ENCODE data around the gene TPH2. TPM values are rescaled to one million over a fixed set of nuclear protein-coding genes. Genes with fewer than 3 reads are reported as not detected.

The TPH2 gene
- total and polyA plus RNA-seq, 3 donors from 2014 or later: 0.47 to 2.2 (median 1.8) TPM

GRCh38 chr12:72037006-72037795, 98.6 kb downstream of the TPH2 start:
- H3K27me3 ChIP-seq: no peaks in the 10 kb centered on the region
- DNase-seq: no peak
- intact Hi-C loops (cut with DNase I; ENCODE audit: low total_unique reads): no loop called here
- no peaks in the 10 kb centered on the region for H3K4me1 ChIP-seq
- no peaks in the 10 kb centered on the region for H3K9me3 ChIP-seq
- 86 to 87% methylated on average over 5 of the region's 5 CpGs for WGBS, 2 donors
- TF ChIP-seq POLR2A (IDR thresholded peaks at IDR 0.05): no peak
- TF ChIP-seq, protein P1, sequence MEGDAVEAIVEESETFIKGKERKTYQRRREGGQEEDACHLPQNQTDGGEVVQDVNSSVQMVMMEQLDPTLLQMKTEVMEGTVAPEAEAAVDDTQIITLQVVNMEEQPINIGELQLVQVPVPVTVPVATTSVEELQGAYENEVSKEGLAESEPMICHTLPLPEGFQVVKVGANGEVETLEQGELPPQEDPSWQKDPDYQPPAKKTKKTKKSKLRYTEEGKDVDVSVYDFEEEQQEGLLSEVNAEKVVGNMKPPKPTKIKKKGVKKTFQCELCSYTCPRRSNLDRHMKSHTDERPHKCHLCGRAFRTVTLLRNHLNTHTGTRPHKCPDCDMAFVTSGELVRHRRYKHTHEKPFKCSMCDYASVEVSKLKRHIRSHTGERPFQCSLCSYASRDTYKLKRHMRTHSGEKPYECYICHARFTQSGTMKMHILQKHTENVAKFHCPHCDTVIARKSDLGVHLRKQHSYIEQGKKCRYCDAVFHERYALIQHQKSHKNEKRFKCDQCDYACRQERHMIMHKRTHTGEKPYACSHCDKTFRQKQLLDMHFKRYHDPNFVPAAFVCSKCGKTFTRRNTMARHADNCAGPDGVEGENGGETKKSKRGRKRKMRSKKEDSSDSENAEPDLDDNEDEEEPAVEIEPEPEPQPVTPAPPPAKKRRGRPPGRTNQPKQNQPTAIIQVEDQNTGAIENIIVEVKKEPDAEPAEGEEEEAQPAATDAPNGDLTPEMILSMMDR (IDR thresholded peaks at IDR 0.05): no peak
- H3K4me3 ChIP-seq: no peak overlapping the region
- H3K36me3 ChIP-seq (ENCODE audit: low read depth, missing control alignments): no peaks in the 10 kb centered on the region
- H3K27ac ChIP-seq: no peak overlapping the region

DNA sequence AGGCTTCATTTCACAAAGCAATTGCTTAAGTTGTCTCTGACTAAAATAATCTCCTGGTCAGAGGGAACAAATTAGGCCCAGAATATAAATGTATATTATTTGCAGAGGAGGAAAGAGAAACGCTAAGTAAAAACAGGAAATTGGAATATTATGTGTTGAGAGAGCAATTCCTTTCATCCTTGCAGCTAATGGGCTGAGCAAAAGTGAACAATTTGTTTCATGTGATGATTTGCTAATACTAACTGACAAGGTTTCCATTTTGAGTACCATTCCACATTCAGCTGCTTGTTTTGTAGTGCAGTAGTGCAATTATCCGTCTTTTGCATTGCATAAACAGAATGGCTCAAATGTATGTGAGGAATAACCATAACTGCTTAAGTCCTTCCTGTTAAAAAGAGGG, 103.2 kb downstream of the TPH2 start:
- H3K4me3 ChIP-seq: no peak overlapping the region
- DNase-seq: no peak
- H3K4me1 ChIP-seq: no peaks in the 10 kb centered on the region
- TF ChIP-seq POLR2A (IDR thresholded peaks at IDR 0.05): no peak
- TF ChIP-seq, protein P1 (IDR thresholded peaks at IDR 0.05): no peak
- 55 to 83% methylated on average over 2 of the region's 2 CpGs for WGBS, 2 donors
- H3K27me3 ChIP-seq: no peaks in the 10 kb centered on the region
- intact Hi-C loops (cut with DNase I; ENCODE audit: low total_unique reads): no loop called here
- no peaks in the 10 kb centered on the region for H3K9me3 ChIP-seq
- no peak overlapping the region for H3K27ac ChIP-seq
- no peaks in the 10 kb centered on the region for H3K36me3 ChIP-seq (ENCODE audit: low read depth, missing control alignments)

DNA sequence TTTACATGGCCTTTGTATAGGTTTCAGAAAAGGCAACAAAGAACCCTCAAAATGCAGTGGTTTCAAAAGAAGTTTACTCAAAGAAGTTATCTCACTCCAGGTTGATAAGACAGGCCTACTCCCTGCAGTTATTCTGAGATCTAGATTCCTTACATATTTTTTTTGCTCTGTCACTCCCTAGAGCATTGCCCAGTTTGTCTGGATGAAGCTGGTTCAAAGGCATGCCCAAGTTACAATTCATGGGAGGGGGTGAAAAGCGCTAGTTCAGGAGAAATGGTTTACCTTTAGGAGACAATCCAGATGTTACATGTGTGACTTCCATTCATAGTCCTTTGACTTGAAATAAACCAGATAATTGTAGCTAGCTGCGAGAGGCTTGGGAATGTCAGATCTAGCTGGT, 115.0 kb downstream of the TPH2 start:
- Histone ChIP-seq H3K9me3 (no peaks in the 10 kb centered on the region), H3K4me1 (no peaks in the 10 kb centered on the region), H3K27ac (no peak overlapping the region), H3K36me3 (ENCODE audit: low read depth, missing control alignments) (no peaks in the 10 kb centered on the region), H3K27me3 (no peaks in the 10 kb centered on the region), H3K4me3 (no peak overlapping the region)
- TF ChIP-seq, protein P1 (IDR thresholded peaks at IDR 0.05): no peak
- no peak for TF ChIP-seq POLR2A (IDR thresholded peaks at IDR 0.05)
- DNase-seq: no peak
- 84 to 91% methylated on average over 2 of the region's 2 CpGs for WGBS, 2 donors
- intact Hi-C loops (cut with DNase I; ENCODE audit: low total_unique reads): no loop called here

DNA sequence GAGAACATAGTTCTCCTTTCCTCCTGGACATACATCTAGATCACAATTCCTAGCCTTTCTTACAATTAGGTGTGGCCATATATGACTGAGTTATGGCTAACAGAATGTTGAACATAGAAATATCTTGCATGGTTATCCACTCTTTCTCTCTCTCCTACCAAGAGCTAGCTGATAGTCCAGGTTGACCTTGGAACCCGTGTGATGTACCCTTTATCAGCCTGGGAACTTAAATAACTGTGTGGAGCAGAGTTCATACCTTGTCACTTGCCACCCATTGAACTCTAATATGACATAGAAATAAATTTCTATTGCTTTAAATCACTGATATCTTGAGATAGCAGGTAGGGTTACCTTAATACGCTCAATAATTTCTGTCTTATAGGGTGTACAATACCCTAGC, 115.9 kb downstream of the TPH2 start:
- TF ChIP-seq, protein P1 (IDR thresholded peaks at IDR 0.05): no peak
- no peak for TF ChIP-seq POLR2A (IDR thresholded peaks at IDR 0.05)
- DNase-seq: no peak

More for the DNA sequence above, 115.9 kb downstream of the TPH2 start:
- no peaks in the 10 kb centered on the region for H3K27me3 ChIP-seq
- no peak overlapping the region for H3K27ac ChIP-seq
- H3K36me3 ChIP-seq (ENCODE audit: low read depth, missing control alignments): no peaks in the 10 kb centered on the region
- intact Hi-C loops (cut with DNase I; ENCODE audit: low total_unique reads): no loop called here
- 71 to 80% methylated on average over 2 of the region's 2 CpGs for WGBS, 2 donors
- no peaks in the 10 kb centered on the region for H3K4me1 ChIP-seq
- H3K4me3 ChIP-seq: no peak overlapping the region
- H3K9me3 ChIP-seq: no peaks in the 10 kb centered on the region
